SK-N-SH (cell line): Measurements from ENCODE around the gene TYROBP. TPM values are rescaled to one million over a fixed set of nuclear protein-coding genes. Genes with fewer than 3 reads are reported as not detected.

ENCODE experiments used
- CTCF ChIA-PET: fragments of 300-600, 350-600 bp; formaldehyde crosslinking; extraction: SDS; loops from one replicate; lab custom pipeline; 2021; lab: Yijun Ruan, JAX
- POLR2A ChIA-PET: fragments of 350-600 bp; sonication (Branson Sonifier 250); formaldehyde crosslinking; extraction: SDS; loops from one replicate; lab custom pipeline; 2020; ENCODE audit warnings: antibody characterized with exemption, inconsistent platforms; lab: Yijun Ruan, JAX
- DNase-seq: peaks from one replicate; pipeline ENCODE4 v3.0.0; 2012
- H2AFZ ChIP-seq: fragments of 200-600 bp; sonication (generic); 2 replicates; pipeline ENCODE4 v1.8.1; 2016; ENCODE audit warnings: antibody characterized with exemption, mild to moderate bottlenecking, low read depth
- H3F3A ChIP-seq: fragments of 200-600 bp; sonication (generic); replicated peaks from 2 replicates; pipeline ENCODE3; 2016; ENCODE audit warnings: antibody characterized with exemption, mild to moderate bottlenecking; ENCODE audit not compliant: insufficient read depth
- H3K27ac ChIP-seq, 2 experiments: fragments of 200-500 bp in 1 of 2; fragments of 200-600 bp in 1 of 2; sonication (Bioruptor generic) in 1 of 2; sonication (generic), shearing (Covaris generic) in 1 of 2; 2 replicates each; pipeline versions ENCODE4 v1.5.1 to v1.6.1; 2014 to 2016; ENCODE audit warnings: low read depth in 2 of 2, inconsistent platforms in 1 of 2, low read length in 1 of 2, mild to moderate bottlenecking in 1 of 2, mixed read lengths in 1 of 2
- H3K27me3 ChIP-seq: fragments of 200-600 bp; sonication (generic), shearing (Covaris generic); 2 replicates; pipeline ENCODE4 v1.6.1; 2016; ENCODE audit warnings: mixed run types; ENCODE audit not compliant: insufficient read depth
- H3K36me3 ChIP-seq, 2 experiments: fragments of 200-500 bp in 1 of 2; fragments of 200-600 bp in 1 of 2; sonication (Bioruptor generic) in 1 of 2; sonication (generic) in 1 of 2; replicated peaks in 1 of 2; 2 replicates each; pipeline versions ENCODE3 to v1.5.1; 2014 to 2016; ENCODE audit warnings: low read length in 1 of 2, mild to moderate bottlenecking in 1 of 2; ENCODE audit not compliant: insufficient read depth in 2 of 2, control insufficient read depth in 1 of 2
- H3K4me1 ChIP-seq, 2 experiments: fragments of 200-500 bp in 1 of 2; fragments of 200-600 bp in 1 of 2; sonication (Bioruptor generic) in 1 of 2; sonication (generic), shearing (Covaris generic) in 1 of 2; 2 replicates each; pipeline versions ENCODE4 v1.5.1 to v1.6.1; 2014 to 2016; ENCODE audit warnings: low read depth in 1 of 2, low read length in 1 of 2, mixed run types in 1 of 2; ENCODE audit not compliant: insufficient read depth in 2 of 2, control insufficient read depth in 1 of 2
- H3K4me2 ChIP-seq: fragments of 200-600 bp; sonication (generic), shearing (Covaris generic); 2 replicates; pipeline ENCODE4 v1.6.1; 2017; ENCODE audit warnings: mixed run types
- H3K4me3 ChIP-seq, 2 experiments: fragments of 200-500 bp in 1 of 2; fragments of 200-600 bp in 1 of 2; sonication (Bioruptor generic) in 1 of 2; sonication (generic), shearing (Covaris generic) in 1 of 2; 2 replicates each; pipeline versions ENCODE4 v1.5.1 to v1.8.1; 2014 to 2016; ENCODE audit warnings: low read depth in 2 of 2, inconsistent platforms in 1 of 2, low read length in 1 of 2, mild to moderate bottlenecking in 1 of 2, mixed read lengths in 1 of 2, moderate library complexity in 1 of 2
- H3K79me2 ChIP-seq: fragments of 200-600 bp; sonication (generic); 2 replicates; pipeline ENCODE4 v1.8.1; 2017; ENCODE audit warnings: mild to moderate bottlenecking; ENCODE audit not compliant: insufficient read depth
- H3K9ac ChIP-seq: fragments of 200-600 bp; sonication (generic); 2 replicates; pipeline ENCODE4 v1.6.1; 2017; ENCODE audit warnings: mixed run types
- H3K9me2 ChIP-seq: fragments of 200-600 bp; sonication (generic); 2 replicates; pipeline ENCODE4 v1.6.1; 2017; ENCODE audit warnings: mixed run types
- H3K9me3 ChIP-seq: fragments of 200-600 bp; sonication (generic); 2 replicates; pipeline ENCODE4 v1.6.1; 2017; ENCODE audit warnings: mixed run types, mild to moderate bottlenecking, moderate library complexity
- H4K20me1 ChIP-seq: fragments of 200-600 bp; sonication (generic); 2 replicates; pipeline ENCODE4 v1.6.1; 2017; ENCODE audit warnings: mild to moderate bottlenecking, mixed run types; ENCODE audit not compliant: insufficient read depth
- CHD2 ChIP-seq: fragments of 150-350 bp; IDR thresholded peaks from 2 replicates; pipeline ENCODE4 v1.6.1; 2018; ENCODE audit warnings: low read length; ENCODE audit not compliant: partially characterized antibody
- CTCF ChIP-seq: fragments of 200-600 bp; sonication (generic); IDR thresholded peaks from 2 replicates; pipeline ENCODE4 v1.6.1; 2017; ENCODE audit warnings: antibody characterized with exemption, mild to moderate bottlenecking, moderate library complexity
- ELF1 ChIP-seq: IDR thresholded peaks from 2 replicates; pipeline ENCODE4 v1.4.0; 2012
- FOXM1 ChIP-seq: IDR thresholded peaks from 2 replicates; pipeline ENCODE4 v1.4.0; 2012; ENCODE audit warnings: low read depth, mild to moderate bottlenecking
- GABPA ChIP-seq: IDR thresholded peaks from 2 replicates; pipeline ENCODE4 v1.4.0; 2012; ENCODE audit warnings: low read depth, mild to moderate bottlenecking
- GATA2 ChIP-seq: sonication (generic); formaldehyde crosslinking; IDR thresholded peaks from 2 replicates; pipeline ENCODE4 v1.5.0; 2020; ENCODE audit warnings: mild to moderate bottlenecking, missing genetic modification reagents
- JUND ChIP-seq: IDR thresholded peaks from 2 replicates; pipeline ENCODE4 v1.4.0; 2012
- PBX3 ChIP-seq: IDR thresholded peaks from 2 replicates; pipeline ENCODE4; 2012
- POLR2AphosphoS5 ChIP-seq: IDR thresholded peaks from 2 replicates; pipeline ENCODE4 v1.6.1; 2012; ENCODE audit warnings: low read depth, low read length
- RFX5 ChIP-seq: IDR thresholded peaks from 2 replicates; pipeline ENCODE4 v1.6.1; 2012; ENCODE audit warnings: mild to moderate bottlenecking, improper control_type of control experiment, low read length
- RXRA ChIP-seq: IDR thresholded peaks from 2 replicates; pipeline ENCODE4 v1.4.0; 2012; ENCODE audit warnings: low read depth, mild to moderate bottlenecking, borderline replicate concordance
- SMC3 ChIP-seq: IDR thresholded peaks from 2 replicates; pipeline ENCODE4 v1.6.1; 2012; ENCODE audit warnings: low read depth, low read length, improper control_type of control experiment
- USF2 ChIP-seq: fragments of 150-350 bp; IDR thresholded peaks from 2 replicates; pipeline ENCODE4 v1.6.1; 2017; ENCODE audit warnings: antibody characterized with exemption, low read length, low read depth, borderline replicate concordance
- YY1 ChIP-seq: IDR thresholded peaks from 2 replicates; pipeline ENCODE4 v1.4.0; 2012; ENCODE audit warnings: low read depth, mild to moderate bottlenecking
- WGBS: methylation state at CpG from one replicate; pipeline ENCODE4 v1.1.6; 2017; ENCODE audit warnings: low lambda C conversion rate; 5-methylcytosine and 5-hydroxymethylcytosine counted together
- polyA plus RNA-seq, 3 experiments: library from polyadenylated mRNA; depleted of rRNA; stranded (reverse); fragments of >200 nt; gene quantifications; 2 replicates each; pipeline ENCODE4 v1.2.3, GENCODE V29; 2012
- TF ChIP-seq, protein P1 (sequence below): IDR thresholded peaks from 2 replicates; pipeline ENCODE4 v1.4.0; 2012; ENCODE audit warnings: low read depth
- TF ChIP-seq, protein P2 (sequence below): IDR thresholded peaks from 2 replicates; pipeline ENCODE4 v1.4.0; 2012; ENCODE audit warnings: low read depth, borderline replicate concordance
- TF ChIP-seq, protein P3 (sequence below): IDR thresholded peaks from 2 replicates; pipeline ENCODE4 v1.6.1; 2012; ENCODE audit warnings: mild to moderate bottlenecking, low read depth, low read length, moderate library complexity
- TF ChIP-seq, protein P4 (sequence below): fragments of 150-350 bp; IDR thresholded peaks from 2 replicates; pipeline ENCODE4 v1.6.1; 2016; ENCODE audit warnings: mild to moderate bottlenecking, low read depth, low read length

Gene TYROBP
- polyA plus RNA-seq, 1 of the 3 experiments (the other 2 are of a cell fraction) = not detected

DNA sequence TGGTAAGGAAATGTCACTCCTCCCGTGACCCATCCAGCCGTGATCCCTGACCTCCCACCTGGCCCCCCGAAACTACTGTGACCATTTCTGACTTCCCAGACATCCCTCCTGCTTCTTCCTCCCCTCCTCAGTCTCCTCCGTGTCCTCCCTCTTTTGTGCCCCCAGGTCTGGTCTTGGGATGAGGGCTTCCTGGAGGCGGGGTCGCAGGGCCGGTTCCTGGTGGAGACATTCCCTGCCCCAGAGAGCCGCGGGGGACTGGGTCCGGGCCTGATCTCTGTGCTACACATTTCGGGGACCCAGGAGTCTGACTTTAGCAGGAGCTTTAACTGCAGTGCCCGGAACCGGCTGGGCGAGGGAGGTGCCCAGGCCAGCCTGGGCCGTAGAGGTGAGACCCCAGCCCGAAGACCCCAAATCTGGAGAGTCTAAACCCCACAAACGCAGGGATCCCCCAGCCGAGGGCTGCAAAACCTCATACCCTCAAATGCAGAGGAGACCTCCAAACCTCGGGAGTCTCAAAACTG is 46.4 kb downstream of the TYROBP start (continued):
- no peak for TF ChIP-seq PBX3
- TF ChIP-seq JUND = no peak

DNA sequence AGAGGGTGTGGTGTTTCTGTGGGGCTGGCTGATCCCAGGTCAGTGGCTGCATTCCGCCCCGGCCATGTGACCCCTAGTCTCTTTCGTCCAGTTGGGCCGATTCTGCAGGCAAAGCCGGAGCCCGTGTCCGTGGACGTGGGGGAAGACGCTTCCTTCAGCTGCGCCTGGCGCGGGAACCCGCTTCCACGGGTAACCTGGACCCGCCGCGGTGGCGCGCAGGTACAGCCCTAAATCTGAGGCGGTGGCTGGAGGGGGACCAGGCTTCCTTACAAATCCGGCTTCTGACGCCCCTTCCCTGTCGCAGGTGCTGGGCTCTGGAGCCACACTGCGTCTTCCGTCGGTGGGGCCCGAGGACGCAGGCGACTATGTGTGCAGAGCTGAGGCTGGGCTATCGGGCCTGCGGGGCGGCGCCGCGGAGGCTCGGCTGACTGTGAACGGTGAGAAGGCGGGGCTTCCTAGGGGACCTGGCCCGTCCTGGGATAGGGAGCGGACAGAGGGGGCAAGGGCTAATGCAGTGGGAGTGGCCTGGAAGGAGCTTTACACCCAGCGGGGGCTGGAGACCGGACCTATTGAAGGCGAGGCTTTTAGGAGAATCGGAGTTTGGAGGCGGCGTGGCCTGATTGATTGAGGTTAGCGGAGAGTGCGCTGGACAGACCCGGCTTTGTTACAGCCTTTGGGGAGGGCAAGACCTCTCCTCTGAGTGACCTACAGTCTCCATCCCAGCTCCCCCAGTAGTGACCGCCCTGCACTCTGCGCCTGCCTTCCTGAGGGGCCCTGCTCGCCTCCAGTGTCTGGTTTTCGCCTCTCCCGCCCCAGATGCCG is 47.1 kb downstream of the TYROBP start:
- no peaks in the 10 kb centered on the region for H3K79me2 ChIP-seq
- CTCF ChIA-PET = interaction anchor here (0.7 to 1.0 kb wide), 2 partner anchors 9 to 12 kb away, joined by 3 to 4 read pairs; no protein-coding TSS in a partner anchor

More for the DNA sequence above, 47.1 kb downstream of the TYROBP start:
- no peaks in the 10 kb centered on the region for H3F3A ChIP-seq
- no peaks in the 10 kb centered on the region for H3K9me2 ChIP-seq
- 87% methylated on average over 55 of the region's 55 CpGs for WGBS
- no peaks in the 10 kb centered on the region for H4K20me1 ChIP-seq
- H3K9ac ChIP-seq = no peak overlapping the region
- H3K4me3 ChIP-seq = no peak overlapping the region
- no peaks in the 10 kb centered on the region for H3K9me3 ChIP-seq
- H2AFZ ChIP-seq = no peak overlapping the region
- no peaks in the 10 kb centered on the region for H3K36me3 ChIP-seq
- H3K27ac ChIP-seq = no peak overlapping the region
- H3K27me3 ChIP-seq = no peaks in the 10 kb centered on the region
- POLR2A ChIA-PET = no interaction called here
- no peak for TF ChIP-seq GATA2 (CRISPR knock-in tag)
- no peak for TF ChIP-seq ELF1
- TF ChIP-seq, protein P1, sequence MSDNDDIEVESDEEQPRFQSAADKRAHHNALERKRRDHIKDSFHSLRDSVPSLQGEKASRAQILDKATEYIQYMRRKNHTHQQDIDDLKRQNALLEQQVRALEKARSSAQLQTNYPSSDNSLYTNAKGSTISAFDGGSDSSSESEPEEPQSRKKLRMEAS = no peak
- no peak for TF ChIP-seq GABPA
- TF ChIP-seq, protein P2, sequence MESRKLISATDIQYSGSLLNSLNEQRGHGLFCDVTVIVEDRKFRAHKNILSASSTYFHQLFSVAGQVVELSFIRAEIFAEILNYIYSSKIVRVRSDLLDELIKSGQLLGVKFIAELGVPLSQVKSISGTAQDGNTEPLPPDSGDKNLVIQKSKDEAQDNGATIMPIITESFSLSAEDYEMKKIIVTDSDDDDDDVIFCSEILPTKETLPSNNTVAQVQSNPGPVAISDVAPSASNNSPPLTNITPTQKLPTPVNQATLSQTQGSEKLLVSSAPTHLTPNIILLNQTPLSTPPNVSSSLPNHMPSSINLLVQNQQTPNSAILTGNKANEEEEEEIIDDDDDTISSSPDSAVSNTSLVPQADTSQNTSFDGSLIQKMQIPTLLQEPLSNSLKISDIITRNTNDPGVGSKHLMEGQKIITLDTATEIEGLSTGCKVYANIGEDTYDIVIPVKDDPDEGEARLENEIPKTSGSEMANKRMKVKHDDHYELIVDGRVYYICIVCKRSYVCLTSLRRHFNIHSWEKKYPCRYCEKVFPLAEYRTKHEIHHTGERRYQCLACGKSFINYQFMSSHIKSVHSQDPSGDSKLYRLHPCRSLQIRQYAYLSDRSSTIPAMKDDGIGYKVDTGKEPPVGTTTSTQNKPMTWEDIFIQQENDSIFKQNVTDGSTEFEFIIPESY = no peak
- no peak for TF ChIP-seq FOXM1
- TF ChIP-seq CHD2 = no peak
- TF ChIP-seq, protein P3, sequence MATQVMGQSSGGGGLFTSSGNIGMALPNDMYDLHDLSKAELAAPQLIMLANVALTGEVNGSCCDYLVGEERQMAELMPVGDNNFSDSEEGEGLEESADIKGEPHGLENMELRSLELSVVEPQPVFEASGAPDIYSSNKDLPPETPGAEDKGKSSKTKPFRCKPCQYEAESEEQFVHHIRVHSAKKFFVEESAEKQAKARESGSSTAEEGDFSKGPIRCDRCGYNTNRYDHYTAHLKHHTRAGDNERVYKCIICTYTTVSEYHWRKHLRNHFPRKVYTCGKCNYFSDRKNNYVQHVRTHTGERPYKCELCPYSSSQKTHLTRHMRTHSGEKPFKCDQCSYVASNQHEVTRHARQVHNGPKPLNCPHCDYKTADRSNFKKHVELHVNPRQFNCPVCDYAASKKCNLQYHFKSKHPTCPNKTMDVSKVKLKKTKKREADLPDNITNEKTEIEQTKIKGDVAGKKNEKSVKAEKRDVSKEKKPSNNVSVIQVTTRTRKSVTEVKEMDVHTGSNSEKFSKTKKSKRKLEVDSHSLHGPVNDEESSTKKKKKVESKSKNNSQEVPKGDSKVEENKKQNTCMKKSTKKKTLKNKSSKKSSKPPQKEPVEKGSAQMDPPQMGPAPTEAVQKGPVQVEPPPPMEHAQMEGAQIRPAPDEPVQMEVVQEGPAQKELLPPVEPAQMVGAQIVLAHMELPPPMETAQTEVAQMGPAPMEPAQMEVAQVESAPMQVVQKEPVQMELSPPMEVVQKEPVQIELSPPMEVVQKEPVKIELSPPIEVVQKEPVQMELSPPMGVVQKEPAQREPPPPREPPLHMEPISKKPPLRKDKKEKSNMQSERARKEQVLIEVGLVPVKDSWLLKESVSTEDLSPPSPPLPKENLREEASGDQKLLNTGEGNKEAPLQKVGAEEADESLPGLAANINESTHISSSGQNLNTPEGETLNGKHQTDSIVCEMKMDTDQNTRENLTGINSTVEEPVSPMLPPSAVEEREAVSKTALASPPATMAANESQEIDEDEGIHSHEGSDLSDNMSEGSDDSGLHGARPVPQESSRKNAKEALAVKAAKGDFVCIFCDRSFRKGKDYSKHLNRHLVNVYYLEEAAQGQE = no peak
- TF ChIP-seq, protein P4, sequence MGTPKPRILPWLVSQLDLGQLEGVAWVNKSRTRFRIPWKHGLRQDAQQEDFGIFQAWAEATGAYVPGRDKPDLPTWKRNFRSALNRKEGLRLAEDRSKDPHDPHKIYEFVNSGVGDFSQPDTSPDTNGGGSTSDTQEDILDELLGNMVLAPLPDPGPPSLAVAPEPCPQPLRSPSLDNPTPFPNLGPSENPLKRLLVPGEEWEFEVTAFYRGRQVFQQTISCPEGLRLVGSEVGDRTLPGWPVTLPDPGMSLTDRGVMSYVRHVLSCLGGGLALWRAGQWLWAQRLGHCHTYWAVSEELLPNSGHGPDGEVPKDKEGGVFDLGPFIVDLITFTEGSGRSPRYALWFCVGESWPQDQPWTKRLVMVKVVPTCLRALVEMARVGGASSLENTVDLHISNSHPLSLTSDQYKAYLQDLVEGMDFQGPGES = no peak
- no peak for TF ChIP-seq POLR2AphosphoS5
- no peak for TF ChIP-seq CTCF
- no peak for TF ChIP-seq RXRA
- no peak for TF ChIP-seq SMC3
- TF ChIP-seq USF2 = no peak
- TF ChIP-seq YY1 = no peak
- TF ChIP-seq JUND = no peak
- TF ChIP-seq RFX5 = no peak
- peaks cover 0 to 8% of the 10 kb centered on the region in 2 experiments; a peak in 1 of 4 replicates for H3K4me1 ChIP-seq
- DNase-seq = no peak
- H3K4me2 ChIP-seq = no peak overlapping the region
